ENCODE measurements around the gene SEMA4F. TPM values are rescaled to one million over a fixed set of nuclear protein-coding genes. Genes with fewer than 3 reads are reported as not detected.
"Not testable (repeated sequence)": the region's sequence is repeated elsewhere in the genome, so short reads cannot be mapped to it uniquely, and the experiment has no call there.

SEMA4F gene, protein sequence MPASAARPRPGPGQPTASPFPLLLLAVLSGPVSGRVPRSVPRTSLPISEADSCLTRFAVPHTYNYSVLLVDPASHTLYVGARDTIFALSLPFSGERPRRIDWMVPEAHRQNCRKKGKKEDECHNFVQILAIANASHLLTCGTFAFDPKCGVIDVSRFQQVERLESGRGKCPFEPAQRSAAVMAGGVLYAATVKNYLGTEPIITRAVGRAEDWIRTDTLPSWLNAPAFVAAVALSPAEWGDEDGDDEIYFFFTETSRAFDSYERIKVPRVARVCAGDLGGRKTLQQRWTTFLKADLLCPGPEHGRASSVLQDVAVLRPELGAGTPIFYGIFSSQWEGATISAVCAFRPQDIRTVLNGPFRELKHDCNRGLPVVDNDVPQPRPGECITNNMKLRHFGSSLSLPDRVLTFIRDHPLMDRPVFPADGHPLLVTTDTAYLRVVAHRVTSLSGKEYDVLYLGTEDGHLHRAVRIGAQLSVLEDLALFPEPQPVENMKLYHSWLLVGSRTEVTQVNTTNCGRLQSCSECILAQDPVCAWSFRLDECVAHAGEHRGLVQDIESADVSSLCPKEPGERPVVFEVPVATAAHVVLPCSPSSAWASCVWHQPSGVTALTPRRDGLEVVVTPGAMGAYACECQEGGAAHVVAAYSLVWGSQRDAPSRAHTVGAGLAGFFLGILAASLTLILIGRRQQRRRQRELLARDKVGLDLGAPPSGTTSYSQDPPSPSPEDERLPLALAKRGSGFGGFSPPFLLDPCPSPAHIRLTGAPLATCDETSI
- 6.6 TPM for total RNA-seq
- long read RNA-seq, full-length matches to known transcripts, result 5 of 12 reads
- long read RNA-seq, partial matches to known transcripts, result 2 of 12 reads
- long read RNA-seq, other reads (novel, unspliced or antisense), result 5 of 12 reads

DNA sequence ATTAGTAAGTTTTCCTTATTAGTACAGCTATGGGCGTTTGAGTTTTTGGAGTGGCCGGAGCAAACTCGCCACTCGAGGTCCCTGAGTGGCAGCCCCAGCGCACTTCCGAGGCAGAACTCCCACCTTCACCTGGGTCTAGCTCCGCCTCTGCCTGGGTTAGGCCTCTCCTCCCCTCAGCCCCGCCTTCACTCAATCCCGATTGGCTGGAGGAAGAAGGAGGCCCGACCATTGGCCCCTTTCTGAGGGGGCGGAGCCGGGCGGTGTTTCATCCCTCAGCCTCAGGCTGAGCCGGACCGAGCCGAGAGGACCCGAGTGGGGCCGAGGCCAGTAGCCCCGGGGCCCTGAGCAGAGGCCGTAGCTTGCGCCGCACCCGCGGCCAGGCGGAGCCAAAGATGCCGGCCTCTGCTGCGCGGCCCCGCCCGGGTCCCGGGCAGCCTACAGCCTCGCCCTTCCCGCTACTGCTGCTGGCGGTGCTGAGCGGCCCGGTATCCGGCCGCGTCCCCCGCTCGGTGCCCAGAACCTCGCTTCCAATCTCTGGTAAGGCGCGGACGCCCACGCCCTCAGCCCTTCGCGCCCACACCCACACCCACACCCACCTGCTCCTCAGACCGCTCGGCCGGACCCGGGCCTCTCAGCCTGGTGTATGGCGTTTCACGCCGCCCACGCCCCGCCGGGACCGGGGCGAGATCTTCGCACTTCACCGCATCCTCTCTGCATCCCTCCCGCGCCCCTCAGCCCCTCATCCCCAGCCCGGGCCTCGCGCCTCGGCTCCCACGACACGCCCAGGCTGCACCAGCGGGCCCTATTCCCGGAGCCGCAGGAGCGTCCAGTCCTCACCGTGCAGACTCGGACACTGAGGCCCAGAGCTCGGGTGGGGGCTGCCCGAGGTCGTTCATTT lies at the start of gene SEMA4F:
Gene SEMA4F, plus strand, starts transcription at position 263 of the 898 bp plus-strand sequence. Its CDS starts 130 bp downstream, at position 393.
- peak; percentile 97 for DNase-seq (ENCODE audit: low spot score)

DNA sequence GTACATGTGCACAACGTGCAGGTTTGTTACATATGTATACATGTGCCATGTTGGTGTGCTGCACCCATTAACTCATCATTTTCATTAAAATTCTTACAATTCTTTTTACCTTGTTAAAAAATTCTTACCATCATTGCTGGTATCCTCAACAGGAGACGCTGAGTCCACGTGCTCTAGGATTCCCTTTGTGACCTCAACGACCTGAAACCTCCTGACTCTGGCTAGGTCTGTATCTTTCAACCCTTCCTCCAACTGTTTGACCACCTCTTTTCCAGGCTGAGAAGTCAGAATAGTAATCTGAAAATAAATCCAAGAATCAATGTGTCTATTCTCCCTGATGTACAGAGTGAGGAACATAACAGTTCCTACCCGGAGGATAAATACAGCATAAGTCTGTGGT lies 47.1 kb upstream of the SEMA4F start:
- DNase-seq (ENCODE audit: low spot score), result no peak

DNA sequence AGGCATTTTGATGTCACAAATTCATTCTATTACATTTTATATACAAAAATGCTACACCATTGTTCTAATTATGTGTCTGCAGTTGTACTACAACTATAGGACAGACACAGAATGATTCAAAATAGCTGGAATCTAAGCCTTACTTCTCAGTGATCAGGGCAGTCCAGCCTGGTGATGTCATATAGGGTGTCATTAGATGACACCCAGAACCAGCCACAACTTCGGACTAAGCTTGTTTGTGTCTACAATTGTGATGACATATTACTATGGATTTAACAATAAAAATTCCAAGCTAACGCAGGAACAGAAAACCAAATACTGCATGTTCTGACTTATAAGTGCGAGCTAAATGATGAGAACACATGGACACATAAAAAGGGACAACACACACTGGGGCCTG lies 36.9 kb upstream of the SEMA4F start:
- DNase-seq (ENCODE audit: low spot score), result no peak

DNA sequence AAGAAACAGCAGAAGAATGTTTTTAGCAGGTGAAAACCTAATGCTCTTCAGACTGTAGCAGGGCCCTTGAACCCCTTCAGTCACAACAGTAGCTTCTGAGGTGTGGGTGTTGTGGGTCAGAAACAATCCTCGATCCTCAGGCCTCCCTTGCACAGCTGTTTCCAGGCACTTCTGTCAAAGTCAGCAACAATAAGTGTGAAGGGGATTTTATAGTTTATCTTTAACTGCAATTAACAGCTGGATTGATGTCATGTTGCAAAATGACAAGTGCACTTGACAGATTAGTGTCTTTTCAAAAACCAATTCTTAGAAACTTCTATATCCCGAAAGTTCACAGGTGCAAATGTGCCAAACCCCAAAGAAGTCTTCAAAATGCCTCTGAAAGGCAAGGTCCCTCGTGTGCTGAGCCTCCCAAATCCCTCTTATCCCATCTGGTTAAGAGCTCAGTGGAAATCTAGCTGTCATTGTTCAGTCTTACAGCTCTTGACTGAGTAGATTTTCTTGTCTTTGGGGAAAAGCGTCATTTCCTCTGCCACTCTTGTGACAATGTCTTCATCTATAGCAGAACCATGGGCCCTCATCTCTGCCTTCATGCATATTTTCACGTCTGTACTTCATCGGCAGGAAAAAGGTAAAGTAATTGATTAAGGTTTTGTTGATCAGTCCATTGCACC lies 35.5 kb upstream of the SEMA4F start:
- no peak for DNase-seq (ENCODE audit: low spot score)

DNA sequence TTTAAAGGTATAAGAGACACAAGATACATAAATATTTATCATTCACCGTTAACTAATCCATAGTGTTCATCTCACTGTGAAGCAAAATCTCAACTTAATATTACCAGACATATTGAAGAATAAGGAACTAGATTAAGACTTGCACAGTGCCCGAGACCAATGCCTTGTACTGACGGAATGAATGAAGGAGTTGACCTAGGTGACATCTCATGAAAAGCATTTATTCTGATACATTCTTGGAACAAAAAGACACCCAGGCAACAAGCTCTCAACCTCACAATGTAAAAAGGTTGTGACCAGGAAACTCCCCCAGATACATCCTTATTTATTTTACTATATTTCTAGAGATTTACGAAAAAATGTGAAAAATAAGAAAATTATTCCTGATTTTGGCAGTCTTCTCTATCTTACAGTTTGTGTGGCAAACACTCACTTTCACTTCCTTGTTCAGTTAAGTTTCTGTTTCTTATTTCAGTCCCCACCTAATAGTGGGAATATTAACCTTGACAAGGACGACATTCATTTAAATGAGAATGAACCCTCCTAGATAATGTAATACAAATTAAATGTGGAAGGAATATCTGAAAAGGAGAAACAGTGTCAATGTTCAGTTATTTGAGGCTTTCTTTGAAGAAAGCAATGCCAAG lies 34.3 kb upstream of the SEMA4F start:
- DNase-seq (ENCODE audit: low spot score), result no peak

DNA sequence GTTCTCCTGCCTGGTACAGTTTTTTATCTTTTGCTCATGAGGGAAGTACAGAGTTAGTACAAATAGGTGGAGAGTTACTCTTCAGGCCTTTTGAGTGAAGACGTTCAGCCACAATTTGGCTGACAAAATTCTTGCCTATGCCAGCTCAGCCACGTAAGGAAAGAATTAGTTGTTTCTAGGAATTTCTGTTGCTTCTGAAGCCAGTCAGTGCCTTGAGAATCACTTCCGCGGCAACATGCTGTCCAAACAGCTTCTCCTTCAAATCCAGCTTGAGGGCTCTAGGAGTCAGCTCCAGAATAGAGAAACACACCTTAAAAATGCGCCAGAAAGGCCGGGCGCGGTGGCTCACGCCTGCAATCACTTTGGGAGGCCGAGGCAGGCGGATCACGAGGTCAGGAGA lies 33.4 kb upstream of the SEMA4F start:
- no peak for DNase-seq (ENCODE audit: low spot score)

DNA sequence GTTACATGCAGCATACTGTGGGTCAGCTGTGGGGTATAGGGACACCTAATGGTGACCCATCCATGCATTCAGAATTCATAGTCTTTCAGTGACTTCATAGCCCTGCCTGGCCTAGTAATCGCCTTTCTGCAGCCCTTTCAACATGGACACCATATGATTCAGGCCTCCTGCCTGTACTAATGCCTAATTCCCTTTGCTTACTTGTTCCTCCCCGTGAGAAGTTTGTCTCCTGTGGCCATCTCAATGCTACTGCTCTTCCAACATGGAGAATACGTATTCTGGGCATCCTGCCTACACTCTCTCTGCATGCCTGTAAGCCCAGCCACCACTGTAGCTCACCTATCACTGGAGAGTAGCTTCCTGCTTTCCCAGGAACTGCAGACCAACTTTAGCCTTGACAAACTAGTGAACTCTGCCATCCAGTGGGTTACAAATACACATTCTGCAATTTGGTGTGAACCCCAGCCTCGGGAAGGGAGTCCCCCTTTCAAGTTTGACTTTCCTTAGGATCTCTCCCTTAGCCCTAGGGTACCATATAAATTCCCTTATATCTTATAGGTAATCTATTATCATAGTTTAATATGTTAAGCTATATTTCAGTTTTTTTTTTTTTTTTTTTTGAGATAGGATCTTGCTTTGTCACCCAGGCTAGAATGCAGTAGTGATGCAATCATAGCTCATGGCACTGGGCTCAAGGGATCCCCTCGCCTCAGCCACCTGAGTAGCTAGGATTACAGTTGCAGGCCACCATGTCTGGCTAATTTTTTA lies 28.2 kb upstream of the SEMA4F start:
- DNase-seq (ENCODE audit: low spot score), result no peak

DNA sequence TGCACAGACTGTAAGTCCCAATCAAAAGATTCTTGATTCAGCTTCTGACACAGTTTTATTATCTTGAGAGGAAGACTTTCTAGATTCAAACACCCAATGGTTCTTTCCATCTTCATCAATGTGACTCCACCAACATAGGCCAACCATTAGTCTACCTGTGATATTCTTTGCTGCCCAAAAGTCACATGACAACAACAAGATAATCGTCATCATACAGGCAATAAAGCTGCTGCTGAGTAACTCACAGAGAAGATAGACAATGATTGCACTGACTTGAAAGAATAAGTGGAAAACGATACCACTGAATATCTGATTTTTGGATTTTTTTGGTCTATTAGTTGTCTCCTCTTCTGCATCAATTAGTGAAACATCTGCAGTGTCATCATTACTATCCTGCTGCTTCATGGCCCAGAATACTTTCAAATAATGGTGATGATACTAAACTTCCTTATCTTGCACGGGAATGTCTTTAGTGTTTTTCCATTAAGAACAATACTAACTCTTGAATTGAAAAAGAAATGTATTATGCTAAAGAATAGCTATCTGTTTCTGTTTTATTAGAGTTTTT lies 25.4 kb upstream of the SEMA4F start:
- DNase-seq (ENCODE audit: low spot score), result no peak

DNA sequence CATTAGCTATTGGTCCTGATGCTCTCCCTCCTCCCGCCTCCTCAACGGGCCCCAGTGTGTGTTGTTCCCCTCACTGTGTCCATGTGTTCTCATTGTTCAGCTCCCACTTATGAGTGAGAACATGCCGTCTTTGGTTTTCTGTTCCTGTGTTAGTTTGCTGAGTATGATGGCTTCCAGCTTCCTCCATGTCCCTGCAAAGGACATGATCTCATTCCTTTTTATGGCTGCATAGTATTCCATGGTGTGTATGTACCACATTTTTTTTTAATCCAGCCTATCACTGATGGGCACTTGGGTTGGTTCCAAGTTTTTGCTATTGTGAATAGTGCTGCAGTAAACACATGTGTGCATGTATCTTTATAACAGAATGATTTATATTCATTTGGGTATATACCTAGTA lies 23.6 kb upstream of the SEMA4F start:
- DNase-seq (ENCODE audit: low spot score), result not testable (repeated sequence)

DNA sequence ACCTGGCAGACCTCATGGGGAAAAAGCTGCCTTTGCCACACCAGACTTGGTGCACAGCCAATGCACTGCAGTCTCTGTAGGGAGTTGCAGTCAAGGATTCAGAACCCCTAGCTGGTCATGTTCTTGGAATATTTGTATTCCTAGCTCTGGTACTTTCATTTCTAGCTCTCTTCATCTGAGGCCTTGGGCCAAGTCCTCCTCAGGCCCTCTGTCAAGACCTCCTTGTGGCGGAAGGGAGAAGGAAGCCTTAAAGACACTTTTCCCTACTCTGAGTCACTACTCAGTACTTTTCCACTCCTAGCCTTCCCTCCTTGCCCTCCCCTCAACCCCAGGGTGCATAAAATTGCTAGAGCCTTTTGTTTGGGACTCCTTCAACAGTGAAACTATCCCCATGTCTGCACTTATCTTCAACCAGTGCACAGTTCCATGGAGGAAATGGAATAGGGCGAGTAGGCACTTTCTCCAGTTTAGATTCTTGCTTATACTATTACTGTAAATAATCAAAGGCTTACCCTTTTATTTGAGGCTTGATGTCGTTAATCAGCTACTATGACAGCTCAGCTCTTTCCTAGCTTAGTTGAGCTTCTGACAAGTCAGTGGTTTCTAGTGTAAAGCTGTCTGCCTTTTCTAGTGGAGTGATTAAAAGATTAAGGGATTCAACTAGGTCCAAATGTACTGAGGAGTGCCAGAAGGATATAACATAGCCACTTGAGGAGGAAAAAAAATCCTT lies 21.7 kb upstream of the SEMA4F start:
- DNase-seq (ENCODE audit: low spot score), result no peak

DNA sequence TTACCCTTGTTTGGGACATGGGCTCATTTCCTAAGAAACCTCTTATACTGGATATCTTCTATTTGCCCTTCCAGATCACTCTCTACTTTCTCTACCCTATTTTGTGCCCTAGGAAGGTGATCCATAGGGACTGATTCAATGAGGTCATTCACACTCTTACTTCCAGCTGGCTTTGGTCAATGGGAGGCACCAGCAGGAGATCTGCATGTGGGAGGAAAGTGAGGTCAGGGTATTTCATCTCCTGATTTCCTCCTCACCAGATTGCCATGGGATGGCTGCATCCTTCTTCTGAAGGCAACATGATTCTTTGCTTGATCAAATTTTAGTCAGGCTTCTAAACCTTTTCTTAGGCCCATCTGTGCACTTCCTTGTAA lies 21.1 kb upstream of the SEMA4F start:
- no peak for DNase-seq (ENCODE audit: low spot score)

DNA sequence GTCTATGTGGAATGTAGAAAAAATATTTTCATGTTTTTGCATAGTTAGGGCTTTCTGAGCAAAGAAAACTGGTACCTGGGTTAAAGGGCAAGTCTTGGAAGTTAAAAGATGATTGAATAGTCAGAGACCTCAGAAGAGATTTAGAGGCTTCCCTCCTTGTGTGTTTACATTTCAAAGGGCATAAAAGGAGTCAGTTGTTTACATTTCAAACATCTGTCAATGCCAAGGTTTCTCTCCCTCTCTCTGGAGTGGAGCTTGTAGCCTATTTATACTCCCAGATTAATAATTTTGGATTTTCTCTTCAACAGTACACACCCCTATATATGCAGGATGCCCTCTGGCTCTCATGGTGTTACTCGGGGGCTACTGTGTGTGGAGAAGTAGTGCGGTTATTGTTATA lies 14.5 kb upstream of the SEMA4F start:
- DNase-seq (ENCODE audit: low spot score), result no peak

DNA sequence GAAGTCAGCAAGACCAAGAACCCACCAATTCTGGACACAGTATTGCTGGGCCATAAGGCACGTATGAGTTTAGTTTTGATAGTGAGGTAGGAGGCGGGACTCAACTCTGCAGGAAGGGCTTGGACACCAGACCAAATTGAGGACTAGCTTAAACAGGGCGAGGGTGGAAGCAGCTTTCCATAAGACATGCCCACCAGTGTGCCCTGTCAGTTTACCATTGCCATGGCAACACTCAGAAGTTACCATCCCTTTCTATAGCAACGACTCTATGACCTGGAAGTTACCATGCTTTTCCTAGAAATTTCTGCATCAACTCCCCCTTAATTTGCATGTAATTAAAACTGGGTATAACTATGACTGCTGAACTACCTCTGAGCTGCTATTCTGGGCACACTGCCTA lies 8.7 kb upstream of the SEMA4F start:
- DNase-seq (ENCODE audit: low spot score), result no peak

DNA sequence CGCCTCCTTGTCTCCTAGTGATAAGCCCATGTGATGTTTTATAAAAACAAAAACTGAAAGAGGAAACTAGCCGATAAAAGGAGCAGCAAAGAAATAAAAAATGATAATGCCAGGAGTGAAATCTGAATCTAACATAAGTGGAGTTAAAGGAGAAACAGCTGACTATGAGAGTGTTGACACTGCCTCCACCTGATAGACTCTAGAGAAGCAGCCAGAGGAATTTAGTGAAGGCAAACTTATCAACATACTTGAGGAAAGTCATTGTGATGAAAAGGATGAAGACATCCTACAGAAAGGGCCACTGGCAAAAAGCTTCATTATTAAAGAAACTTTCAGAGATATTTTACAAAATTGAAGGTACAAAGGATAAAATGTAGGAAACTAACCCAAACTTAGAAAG lies 7.8 kb upstream of the SEMA4F start:
- no peak for DNase-seq (ENCODE audit: low spot score)

DNA sequence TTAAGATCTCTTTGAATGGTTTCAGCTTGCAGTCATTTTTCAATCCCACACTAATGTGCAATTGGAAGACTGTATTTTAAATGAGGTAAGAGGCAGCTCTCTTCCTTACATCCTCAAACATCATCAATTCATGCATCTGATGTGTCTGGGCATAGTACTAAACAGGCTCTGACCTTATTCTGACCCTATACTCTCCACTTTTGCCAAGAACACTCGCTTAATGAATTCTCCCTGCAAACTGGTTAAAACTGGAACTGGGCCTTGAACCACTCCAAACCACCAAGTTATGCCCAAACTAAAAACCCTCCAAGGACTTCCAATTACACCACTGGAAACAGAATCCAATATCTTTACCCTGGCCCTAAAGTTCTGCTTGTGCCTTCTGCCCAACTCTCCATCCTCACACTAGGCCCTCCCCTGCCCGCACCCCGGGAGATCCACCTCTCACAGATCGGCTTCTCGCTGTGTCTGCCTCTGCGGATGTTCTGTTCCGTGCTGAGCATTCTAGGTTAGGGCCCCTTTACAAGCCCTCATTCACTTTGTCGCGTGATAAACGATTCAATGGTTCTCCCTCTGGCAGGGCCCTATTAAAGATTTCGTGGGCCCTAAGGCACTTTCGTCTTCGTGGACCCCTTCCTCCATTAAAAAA lies 7.1 kb upstream of the SEMA4F start:
- no peak for DNase-seq (ENCODE audit: low spot score)

DNA sequence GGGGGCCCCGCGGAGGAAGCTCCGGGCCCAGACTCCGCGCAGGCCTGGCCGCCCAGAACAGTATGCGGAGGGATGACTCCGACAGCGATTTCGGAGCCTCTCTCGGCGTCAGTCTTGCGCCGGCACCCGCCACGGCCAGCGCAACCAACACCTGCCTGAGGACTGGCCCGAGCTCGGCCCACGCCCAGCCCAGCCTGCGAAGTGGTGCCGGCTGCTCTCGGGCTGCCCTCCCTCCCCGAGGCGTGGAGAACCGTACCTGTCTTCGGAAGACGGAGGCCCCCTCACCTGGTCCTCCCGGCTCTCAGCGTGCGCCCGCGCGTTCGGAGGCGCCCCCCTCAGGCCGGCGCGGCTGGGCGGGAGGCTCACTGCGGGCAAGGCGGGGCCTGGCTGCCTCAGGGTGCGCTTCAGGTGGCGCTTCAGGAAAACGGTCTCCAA lies 6.0 kb upstream of the SEMA4F start, which contains the start of gene M1AP:
Gene M1AP, minus strand, starts transcription at position 322 of the 435 bp plus-strand sequence. CDS start 8,055 bp downstream, outside the sequence.
- no peak for DNase-seq (ENCODE audit: low spot score)

DNA sequence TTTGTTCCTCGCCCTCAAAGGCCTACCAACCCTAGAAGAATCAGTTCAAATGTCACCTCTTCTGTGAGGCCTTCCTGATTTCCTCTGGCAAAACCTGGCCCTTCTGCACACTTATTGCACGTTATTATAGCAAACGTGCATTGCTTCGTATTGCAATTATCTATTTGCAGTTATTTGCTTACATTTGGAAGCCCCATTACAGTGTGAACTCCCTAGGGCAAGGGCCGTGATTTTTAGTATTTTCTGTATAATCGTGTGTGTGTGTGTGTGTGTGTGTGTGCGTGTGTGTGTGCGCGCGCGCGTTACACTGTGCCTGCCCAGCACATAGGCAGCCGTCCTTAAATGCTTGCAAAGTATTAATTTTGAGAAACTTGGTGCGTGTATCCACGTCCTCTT lies 460 bp upstream of the SEMA4F start:
- no peak for DNase-seq (ENCODE audit: low spot score)

DNA sequence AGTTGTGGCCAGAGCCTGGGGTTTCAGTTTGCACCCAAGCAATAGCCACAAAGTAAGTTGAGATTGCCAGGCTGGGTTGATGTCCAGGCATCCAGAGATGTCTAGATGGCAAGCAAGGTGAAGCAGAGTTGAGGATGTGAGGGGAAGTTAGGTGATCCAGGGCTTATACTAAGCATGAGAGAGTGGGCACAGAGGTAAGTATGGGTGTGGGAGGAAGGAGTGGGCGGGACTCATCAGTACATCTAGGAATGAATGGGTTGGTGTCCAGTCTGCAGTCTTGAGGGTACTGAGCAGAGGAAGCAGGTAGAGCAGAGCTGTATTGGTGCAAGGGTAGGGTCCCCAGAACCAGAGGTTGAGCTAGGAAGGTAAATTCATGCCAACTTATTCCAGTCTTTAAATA lies 1.5 kb downstream of the SEMA4F start:
- DNase-seq (ENCODE audit: low spot score), result no peak

Measured in mesenteric fat pad (tissue), 1 donor.